Naive B cell (primary cell): ENCODE measurements around the gene CCDC27. TPM values are rescaled to one million over a fixed set of nuclear protein-coding genes. Genes with fewer than 3 reads are reported as not detected.
"Not testable (repeated sequence)": the region's sequence is repeated elsewhere in the genome, so short reads cannot be mapped to it uniquely, and the experiment has no call there.

ENCODE experiments used
- ATAC-seq, 2 donors: fragments of 150-1000 bp; cut with Tn5 transposase; 2 replicates each; pipeline ENCODE4 v1.10.0; 2021; ENCODE audit warnings: low read depth in 2 of 2, mild to moderate bottlenecking in 2 of 2, moderate library complexity in 2 of 2
- DNase-seq: peaks from one replicate; pipeline ENCODE4 v3.0.0; 2022
- H3K27ac Mint-ChIP-seq, 6 donors: one replicate each; pipeline ENCODE4 v1.8.0; 2020 to 2022; ENCODE audit warnings: mild to moderate bottlenecking in 6 of 6, mixed read lengths in 6 of 6, moderate library complexity in 5 of 6, inconsistent platforms in 2 of 6
- H3K27me3 Mint-ChIP-seq, 3 donors: one replicate each; pipeline ENCODE4 v1.8.0; 2021 to 2022; ENCODE audit warnings: mixed read lengths in 3 of 3, mild to moderate bottlenecking in 1 of 3
- H3K36me3 Mint-ChIP-seq, 2 donors: one replicate each; pipeline ENCODE4 v1.8.0; 2020 to 2022; ENCODE audit warnings: mixed read lengths in 2 of 2, inconsistent platforms in 1 of 2, mild to moderate bottlenecking in 1 of 2
- H3K4me1 Mint-ChIP-seq, 3 donors: one replicate each; pipeline ENCODE4 v1.8.0; 2020 to 2022; ENCODE audit warnings: mixed read lengths in 3 of 3, inconsistent platforms in 1 of 3, mild to moderate bottlenecking in 1 of 3, moderate library complexity in 1 of 3
- H3K4me3 Mint-ChIP-seq, 8 donors: one replicate each; pipeline ENCODE4 v1.8.0; 2020 to 2022; ENCODE audit warnings: mild to moderate bottlenecking in 8 of 8, mixed read lengths in 8 of 8, moderate library complexity in 8 of 8, inconsistent platforms in 2 of 8
- H3K9me3 Mint-ChIP-seq, 7 donors: one replicate each; pipeline ENCODE4 v1.8.0; 2020 to 2022; ENCODE audit warnings: mixed read lengths in 7 of 7, mild to moderate bottlenecking in 5 of 7, inconsistent platforms in 2 of 7, moderate library complexity in 1 of 7
- polyA plus RNA-seq, 6 donors: library from polyadenylated mRNA; unstranded; fragments of 300-500 nt; fragmentation: Illumina TruSeq; gene quantifications; one replicate each; pipeline ENCODE4 v1.2.3, GENCODE V29; 2021; ENCODE audit warnings: low read depth in 6 of 6

CCDC27 gene
- polyA plus RNA-seq, 6 donors from 2014 or later = not detected

- H3K36me3 Mint-ChIP-seq = no peaks in the 10 kb centered on the region
- H3K9me3 Mint-ChIP-seq = peaks cover 0 to 2% (median 0%) of the 10 kb centered on the region in 7 donors
- H3K27me3 Mint-ChIP-seq = peaks cover 8 to 13% (median 8%) of the 10 kb centered on the region in 3 donors
- H3K4me1 Mint-ChIP-seq = peaks cover 30 to 48% (median 42%) of the 10 kb centered on the region in 3 donors
- H3K4me3 Mint-ChIP-seq = peak within 1 kb of the TSS; percentile 88 to 99 (median 98)
- peak within 1 kb of the TSS; percentile 84 to 98 (median 96) for H3K27ac Mint-ChIP-seq
- DNase-seq (peak; percentile 93), ATAC-seq (peak; percentile 100)
Observed at GRCh38 chr1:3796215-3797061, 44.2 kb downstream of the CCDC27 start, which contains the start of gene LRRC47. TSS of gene LRRC47 (minus strand) at chr1:3796498. CDS start at chr1:3796476, 22 bp downstream.

DNA sequence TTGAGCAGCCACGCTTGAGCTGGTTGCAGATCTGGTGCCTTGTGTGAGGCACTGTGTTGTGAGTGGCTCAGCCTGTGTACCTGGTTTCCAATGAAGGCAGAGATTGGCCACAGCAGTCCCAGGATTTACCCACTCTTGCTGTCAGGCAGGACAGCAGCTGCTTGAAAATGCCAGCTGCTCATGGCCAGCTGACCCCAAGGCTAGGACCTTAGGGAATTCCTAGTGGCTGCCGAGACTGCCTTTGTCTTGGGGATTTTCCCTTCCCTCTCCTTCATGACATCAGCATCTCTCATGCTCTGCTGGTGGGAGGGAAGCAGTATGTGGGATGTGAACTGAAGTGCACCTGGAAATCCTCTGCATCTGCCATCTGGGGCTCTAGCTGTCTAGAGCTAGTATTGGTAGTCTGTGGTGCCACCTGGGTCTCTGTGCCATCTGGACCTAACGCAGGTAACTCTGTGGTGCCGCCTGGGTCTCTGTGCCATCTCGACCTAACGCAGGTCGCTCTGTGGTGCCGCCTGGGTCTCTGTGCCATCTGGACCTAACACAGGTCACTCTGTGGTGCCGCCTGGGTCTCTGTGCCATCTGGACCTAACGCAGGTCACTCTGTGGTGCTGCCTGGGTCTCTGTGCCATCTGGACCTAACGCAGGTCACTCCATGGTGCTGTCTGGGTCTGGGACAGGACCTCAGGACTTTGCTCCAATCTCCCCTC, 47.9 kb downstream of the CCDC27 start:
- Mint-ChIP-seq H3K27me3 (peaks cover 22 to 39% (median 31%) of the 10 kb centered on the region in 3 donors), H3K4me3 (peak overlapping the region in 2 of 8 donors; percentile 20 to 70), H3K9me3 (peaks cover 0 to 2% (median 0%) of the 10 kb centered on the region in 7 donors), H3K4me1 (peaks cover 16 to 21% (median 19%) of the 10 kb centered on the region in 3 donors), H3K36me3 (no peaks in the 10 kb centered on the region), H3K27ac (no peak overlapping the region)
- DNase-seq (no peak), ATAC-seq (no peak)

DNA sequence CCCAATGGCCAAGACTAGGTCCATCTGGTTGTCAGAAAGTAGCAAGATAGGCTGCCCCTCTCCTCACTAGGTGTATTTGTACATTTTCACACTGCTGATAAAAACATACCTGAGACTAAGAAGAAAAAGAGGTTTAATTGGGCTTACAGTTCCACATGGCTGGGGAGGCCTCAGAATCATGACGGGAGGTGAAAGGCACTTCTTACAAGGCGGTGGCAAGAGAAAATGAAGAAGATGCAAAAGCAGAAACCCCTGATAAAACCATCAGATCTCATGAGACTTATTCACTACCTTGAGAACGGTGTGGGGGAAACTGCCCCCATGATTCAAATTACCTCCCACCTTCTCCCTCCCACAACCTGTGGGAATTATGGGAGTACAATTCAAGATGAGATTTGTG, 48.5 kb downstream of the CCDC27 start:
- DNase-seq, H3K36me3 Mint-ChIP-seq, H3K27ac Mint-ChIP-seq, ATAC-seq, H3K9me3 Mint-ChIP-seq: not testable (repeated sequence)
- H3K27me3 Mint-ChIP-seq = peaks cover 22 to 45% (median 38%) of the 10 kb centered on the region in 3 donors
- peaks cover 12 to 15% (median 15%) of the 10 kb centered on the region in 3 donors for H3K4me1 Mint-ChIP-seq
- peak overlapping the region in 1 of 8 donors; percentile 62 for H3K4me3 Mint-ChIP-seq

DNA sequence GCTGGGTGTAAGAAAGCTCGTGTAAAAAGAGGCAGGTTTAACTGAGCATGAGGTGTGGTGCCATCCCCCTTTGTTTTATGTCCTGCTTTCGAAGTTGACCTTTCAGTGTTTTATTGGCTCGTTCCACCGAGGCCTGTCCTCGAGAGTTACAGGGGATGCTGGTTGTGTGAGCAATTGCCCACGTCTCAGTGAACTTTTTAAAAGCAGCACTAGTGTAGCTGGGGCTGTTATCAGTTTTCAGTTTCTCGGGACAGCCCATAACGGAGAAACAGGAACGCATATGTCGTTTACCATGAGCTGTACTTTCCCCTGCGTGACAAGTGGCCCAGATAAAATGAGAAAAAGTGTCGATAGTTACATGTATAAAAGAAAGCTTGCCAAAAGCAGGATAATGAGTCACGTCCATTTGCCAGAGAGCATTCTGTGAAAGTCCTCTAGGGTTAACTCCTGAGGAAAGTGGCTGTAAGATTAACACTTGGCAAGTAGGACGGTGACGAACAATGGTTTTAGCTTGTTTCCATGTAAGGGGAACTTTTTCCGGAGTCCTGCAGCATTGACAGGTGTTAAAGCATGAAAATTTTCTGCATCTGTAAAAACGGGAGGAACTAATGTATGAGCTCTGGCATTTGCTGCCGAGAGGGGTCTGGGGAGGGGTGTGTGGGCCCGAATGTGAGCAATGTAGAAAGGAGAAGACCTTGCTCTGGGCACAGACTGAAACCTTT, 51.8 kb downstream of the CCDC27 start:
- no peak for ATAC-seq
- H3K27ac Mint-ChIP-seq = no peak overlapping the region
- peaks cover 19 to 56% (median 53%) of the 10 kb centered on the region in 3 donors for H3K27me3 Mint-ChIP-seq
- no peak for DNase-seq
- H3K4me1 Mint-ChIP-seq = peaks cover 3 to 5% (median 5%) of the 10 kb centered on the region in 3 donors
- H3K9me3 Mint-ChIP-seq = peaks cover 0 to 6% (median 4%) of the 10 kb centered on the region in 7 donors
- peaks cover 0 to 8% of the 10 kb centered on the region in 2 donors for H3K36me3 Mint-ChIP-seq
- H3K4me3 Mint-ChIP-seq = no peak overlapping the region

DNA sequence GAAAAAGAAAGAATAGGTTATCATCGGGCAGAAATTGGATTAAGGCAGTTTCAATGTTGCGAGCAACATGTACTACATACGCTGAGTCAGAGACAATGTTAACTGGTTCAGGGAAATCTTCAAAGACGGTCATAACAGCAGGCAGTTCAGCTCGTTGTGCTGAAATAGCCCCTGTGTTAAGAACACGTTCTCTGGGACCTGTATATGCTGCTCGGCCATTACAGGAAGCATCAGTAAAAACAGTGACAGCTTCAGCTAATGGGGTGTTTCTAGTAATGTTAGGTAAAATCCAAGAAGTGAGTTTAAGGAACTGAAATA, 52.3 kb downstream of the CCDC27 start:
- ATAC-seq, H3K27ac Mint-ChIP-seq, H3K36me3 Mint-ChIP-seq, H3K9me3 Mint-ChIP-seq, DNase-seq, H3K4me3 Mint-ChIP-seq, H3K4me1 Mint-ChIP-seq: not testable (repeated sequence)
- H3K27me3 Mint-ChIP-seq = peaks cover 19 to 52% (median 51%) of the 10 kb centered on the region in 3 donors

GRCh38 chr1:3805038-3805437, 52.8 kb downstream of the CCDC27 start:
- peak overlapping the region in 1 of 6 donors; percentile 30 for H3K27ac Mint-ChIP-seq

DNA sequence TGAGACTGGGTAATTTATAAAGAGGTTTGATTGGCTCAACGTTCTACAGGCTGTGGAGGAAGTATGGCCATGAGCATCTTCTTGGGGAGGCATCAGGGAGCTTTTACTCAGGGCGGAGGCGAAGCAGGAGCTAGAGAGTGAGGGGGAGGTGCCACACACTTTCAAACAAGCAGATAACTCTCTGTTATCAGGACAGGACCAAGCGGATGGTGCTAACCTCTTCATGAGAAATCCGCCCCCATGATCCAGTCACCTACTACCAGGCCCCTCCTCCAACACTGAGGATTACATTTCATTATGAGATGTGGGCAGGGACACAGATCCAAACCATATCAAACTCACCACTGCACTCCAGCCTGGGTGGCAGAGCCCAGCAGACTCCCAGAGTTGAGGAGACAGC, 55.5 kb downstream of the CCDC27 start:
- Mint-ChIP-seq H3K9me3 (peaks cover 0 to 6% (median 4%) of the 10 kb centered on the region in 7 donors), H3K4me3 (no peak overlapping the region), H3K36me3 (peaks cover 0 to 8% of the 10 kb centered on the region in 2 donors), H3K4me1 (no peaks in the 10 kb centered on the region), H3K27ac (no peak overlapping the region), H3K27me3 (peaks cover 2 to 41% (median 39%) of the 10 kb centered on the region in 3 donors)
- no peak for ATAC-seq
- no peak for DNase-seq

More at GRCh38 chr1:3805038-3805437, 52.8 kb downstream of the CCDC27 start:
- Mint-ChIP-seq H3K4me3 (no peak overlapping the region), H3K4me1 (peaks cover 3 to 5% (median 5%) of the 10 kb centered on the region in 3 donors), H3K27me3 (peaks cover 19 to 47% (median 47%) of the 10 kb centered on the region in 3 donors), H3K9me3 (peaks cover 0 to 6% (median 4%) of the 10 kb centered on the region in 7 donors), H3K36me3 (peaks cover 0 to 8% of the 10 kb centered on the region in 2 donors)
- DNase-seq = no peak
- ATAC-seq = no peak

DNA sequence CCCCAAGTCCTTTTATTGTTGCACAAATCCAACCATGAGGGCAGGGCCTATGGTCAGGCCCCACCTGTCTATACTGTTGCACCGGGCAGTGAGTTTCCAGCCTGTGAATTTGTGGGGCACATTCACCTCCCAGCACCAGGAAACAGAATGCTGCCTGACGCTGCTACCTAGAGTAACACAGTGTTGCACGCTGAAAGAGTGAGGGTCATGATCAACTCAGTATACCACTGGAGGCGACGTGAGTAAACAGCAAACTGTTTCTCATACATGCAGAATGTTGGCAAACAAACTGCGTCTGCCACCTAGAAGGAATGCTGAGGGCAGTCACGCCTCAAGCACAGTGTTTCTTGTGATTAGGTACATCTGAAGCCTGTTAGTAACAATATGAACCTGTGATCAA, 57.4 kb downstream of the CCDC27 start:
- DNase-seq (no peak), ATAC-seq (no peak)
- Mint-ChIP-seq H3K27me3 (peaks cover 0 to 26% (median 22%) of the 10 kb centered on the region in 3 donors), H3K9me3 (peaks cover 0 to 6% (median 4%) of the 10 kb centered on the region in 7 donors), H3K4me1 (no peaks in the 10 kb centered on the region), H3K36me3 (peaks cover 0 to 8% of the 10 kb centered on the region in 2 donors), H3K27ac (no peak overlapping the region), H3K4me3 (no peak overlapping the region)

GRCh38 chr1:3810149-3810761, 58.0 kb downstream of the CCDC27 start:
- H3K4me3 Mint-ChIP-seq, ATAC-seq, DNase-seq, H3K27ac Mint-ChIP-seq, H3K36me3 Mint-ChIP-seq, H3K4me1 Mint-ChIP-seq, H3K9me3 Mint-ChIP-seq: not testable (repeated sequence)
- peaks cover 0 to 20% (median 16%) of the 10 kb centered on the region in 3 donors for H3K27me3 Mint-ChIP-seq

- Mint-ChIP-seq H3K9me3 (peaks cover 0 to 5% (median 0%) of the 10 kb centered on the region in 7 donors), H3K36me3 (peaks cover 5 to 8% of the 10 kb centered on the region in 2 donors), H3K4me1 (no peaks in the 10 kb centered on the region), H3K27me3 (peaks cover 0 to 10% (median 6%) of the 10 kb centered on the region in 3 donors), H3K4me3 (no peak overlapping the region), H3K27ac (peak overlapping the region in 1 of 6 donors; percentile 42)
- DNase-seq (no peak), ATAC-seq (no peak)
Observed at GRCh38 chr1:3811595-3811911, 59.3 kb downstream of the CCDC27 start.

DNA sequence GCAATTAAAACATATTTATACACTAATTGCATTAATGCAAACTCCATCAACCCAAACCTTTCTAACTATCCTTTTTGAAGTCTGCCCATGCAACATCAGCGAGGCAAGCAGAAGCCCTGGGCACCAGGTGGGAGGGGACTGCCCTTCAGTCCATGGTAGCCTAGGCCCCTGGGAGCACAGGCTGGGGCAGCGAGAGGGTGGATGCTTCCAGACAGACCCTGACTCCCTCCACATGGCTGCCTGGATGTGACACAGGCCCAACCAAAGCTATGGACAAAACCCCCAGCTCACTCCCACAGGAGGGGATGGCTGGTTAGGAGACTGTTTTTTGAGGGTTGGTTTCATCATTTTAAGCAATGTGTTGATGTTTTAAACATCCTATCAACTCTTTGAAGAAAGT, 61.8 kb downstream of the CCDC27 start:
- no peak for DNase-seq
- peaks cover 0 to 4% (median 4%) of the 10 kb centered on the region in 3 donors for H3K4me1 Mint-ChIP-seq
- no peak overlapping the region for H3K4me3 Mint-ChIP-seq
- H3K27me3 Mint-ChIP-seq = no peaks in the 10 kb centered on the region
- no peak overlapping the region for H3K27ac Mint-ChIP-seq
- ATAC-seq = no peak
- peaks cover 5% of the 10 kb centered on the region in 2 donors for H3K36me3 Mint-ChIP-seq
- H3K9me3 Mint-ChIP-seq = no peaks in the 10 kb centered on the region

DNA sequence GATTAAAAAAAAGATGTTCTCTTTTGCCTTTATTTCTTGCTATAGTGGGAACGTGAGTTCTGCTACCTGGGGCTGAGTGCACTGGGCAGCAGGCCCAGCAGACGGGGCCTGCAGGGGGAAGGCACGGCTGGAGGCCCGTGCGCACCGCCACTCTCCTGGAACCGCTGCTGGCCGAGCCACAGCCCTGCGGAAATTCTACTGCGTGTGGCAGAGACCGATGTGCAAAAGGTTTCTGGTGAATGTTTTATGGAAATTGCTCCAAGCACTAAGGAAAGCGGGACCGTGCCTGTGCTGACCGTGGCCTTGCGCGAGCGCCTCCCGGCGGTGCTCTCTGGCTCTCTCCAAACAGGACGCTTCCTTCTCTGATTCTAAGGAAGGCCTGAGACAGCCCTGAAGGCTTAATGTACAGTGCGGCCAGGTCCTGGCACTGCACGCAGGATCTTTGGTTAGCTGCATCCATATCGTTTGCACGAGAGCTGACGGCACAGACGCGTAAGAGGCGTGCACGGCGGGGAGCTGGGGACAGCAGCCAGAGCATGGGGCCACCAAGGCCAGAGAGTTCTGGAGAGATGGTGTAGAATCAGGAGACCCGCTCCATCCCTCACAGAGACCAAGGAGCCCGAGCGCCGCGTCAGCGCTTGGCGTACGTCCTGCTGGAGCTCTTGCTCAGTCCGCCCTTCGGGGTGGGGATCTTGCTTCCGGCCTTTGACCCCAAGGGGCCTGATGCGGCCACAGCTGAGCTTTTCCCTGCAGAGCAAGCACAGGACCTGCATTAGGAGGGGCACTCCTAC, 62.7 kb downstream of the CCDC27 start:
- Mint-ChIP-seq H3K27ac (no peak overlapping the region), H3K4me3 (no peak overlapping the region), H3K27me3 (no peaks in the 10 kb centered on the region), H3K4me1 (peaks cover 0 to 5% (median 4%) of the 10 kb centered on the region in 3 donors), H3K9me3 (no peaks in the 10 kb centered on the region), H3K36me3 (peaks cover 5 to 14% of the 10 kb centered on the region in 2 donors)
- ATAC-seq = no peak
- no peak for DNase-seq
